ENCODE results near the gene NEGR1.
"Not testable (repeated sequence)": the region's sequence is repeated elsewhere in the genome, so short reads cannot be mapped to it uniquely, and the experiment has no call there.

The NEGR1 gene

DNA sequence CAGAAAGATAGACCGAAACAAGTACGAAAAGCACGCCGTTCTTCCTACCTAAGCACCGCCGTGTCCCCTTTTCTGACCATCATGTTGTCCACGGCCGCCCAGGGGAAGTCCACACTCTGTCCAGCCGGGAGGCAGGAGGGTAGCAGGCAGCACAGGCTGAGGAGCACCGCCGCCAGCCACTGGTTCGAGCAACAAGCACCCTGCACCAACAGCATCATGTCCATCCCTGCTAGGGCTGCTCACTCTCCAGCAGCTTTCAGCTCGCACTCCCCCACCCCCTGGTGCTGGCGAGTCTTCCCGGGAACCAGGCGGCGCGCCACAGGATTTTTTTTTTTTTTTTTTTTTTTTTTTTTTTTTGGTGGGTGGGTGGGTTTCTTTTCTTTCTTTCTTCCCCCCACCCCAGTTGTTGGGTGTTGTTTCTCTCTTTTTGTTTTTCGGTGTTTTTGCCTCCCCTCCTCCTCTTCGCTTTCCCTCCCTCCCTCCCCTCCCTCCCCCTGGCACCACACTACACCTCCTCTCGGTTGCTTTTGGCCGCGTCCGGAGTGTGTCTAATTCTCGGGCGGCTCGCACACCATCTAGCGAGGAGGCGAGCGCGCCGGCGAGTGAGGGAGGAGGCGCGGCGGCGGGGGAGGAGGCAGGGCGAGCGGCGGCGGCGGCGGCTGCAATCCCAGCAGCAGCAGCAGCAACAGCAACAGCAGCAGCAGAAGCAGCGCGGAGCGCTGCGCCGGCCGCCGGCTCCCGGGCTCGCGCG is at the start of gene NEGR1:
Gene NEGR1 (minus strand): TSS at position 269 of the 751 bp plus-strand sequence.
- DNase-seq (ENCODE audit: low spot score) = peak; percentile 81
- no peak for FAIRE-seq

DNA sequence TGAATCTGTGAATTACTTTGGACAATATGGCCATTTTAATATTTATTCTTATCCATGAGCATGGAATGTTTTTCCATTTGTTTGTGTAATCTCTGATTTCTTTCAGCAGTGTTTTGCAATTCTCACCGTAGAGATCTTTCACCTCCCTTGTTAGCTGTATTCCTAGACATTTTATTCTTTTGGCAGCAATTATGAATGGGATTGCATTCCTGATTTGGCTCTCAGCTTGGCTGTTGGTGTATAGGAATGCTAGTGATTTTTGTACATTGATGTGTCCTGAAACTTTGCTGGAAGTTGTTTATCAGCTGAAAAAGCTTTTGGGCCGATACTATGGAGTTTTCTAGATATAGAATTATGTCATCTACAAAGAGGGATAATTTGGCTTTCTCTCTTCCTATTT is 44.2 kb upstream of the NEGR1 start:
- no peak for FAIRE-seq
- DNase-seq (ENCODE audit: low spot score) = no peak

- DNase-seq (ENCODE audit: low spot score) = no peak
- no peak for FAIRE-seq
Measured at GRCh38 chr1:72324451-72324850, 42.1 kb upstream of the NEGR1 start.

DNA sequence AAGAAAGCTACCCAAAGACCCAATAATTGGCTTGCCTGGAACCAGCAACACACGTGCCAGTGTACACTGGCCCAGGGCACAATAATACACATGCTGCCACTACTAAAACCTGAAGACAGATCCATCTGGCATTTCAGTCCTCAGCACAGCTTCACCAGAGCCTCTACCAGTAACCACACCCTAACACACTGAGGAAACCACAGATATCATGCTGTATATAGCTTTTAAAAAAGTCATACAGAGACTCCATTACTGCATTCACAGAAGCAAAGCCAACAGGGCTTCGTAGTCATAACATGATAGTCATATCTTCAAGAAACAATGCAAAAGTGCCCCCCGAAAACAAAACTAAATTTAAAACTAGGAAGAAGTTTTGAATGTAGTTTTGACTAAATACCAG is 40.6 kb upstream of the NEGR1 start:
- FAIRE-seq (no peak), DNase-seq (ENCODE audit: low spot score) (no peak)

GRCh38 chr1:72296501-72296900 is 14.2 kb upstream of the NEGR1 start:
- no peak for FAIRE-seq
- no peak for DNase-seq (ENCODE audit: low spot score)

GRCh38 chr1:72288886-72289285 is 6.5 kb upstream of the NEGR1 start:
- DNase-seq (ENCODE audit: low spot score) (no peak), FAIRE-seq (no peak)

- FAIRE-seq (no peak), DNase-seq (ENCODE audit: low spot score) (no peak)
Measured at GRCh38 chr1:72286401-72286800, 4.1 kb upstream of the NEGR1 start.

DNA sequence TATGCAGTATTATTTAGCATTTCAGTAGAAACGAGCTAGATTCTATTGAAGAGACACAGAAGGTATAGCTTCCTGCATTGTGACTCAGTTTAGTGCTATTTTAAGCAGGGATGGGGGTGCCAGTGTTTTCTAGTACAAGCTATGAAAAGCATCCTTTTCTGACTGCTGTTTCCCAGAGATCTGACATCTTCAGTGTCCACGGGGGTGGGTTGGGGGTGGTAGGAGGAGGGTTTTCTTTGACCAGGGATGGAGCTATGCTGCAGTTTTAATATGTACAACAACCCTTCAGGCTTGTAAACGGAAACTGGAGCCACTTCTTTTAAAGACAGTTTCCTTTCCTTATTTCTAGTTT is 2.7 kb upstream of the NEGR1 start:
- DNase-seq (ENCODE audit: low spot score) = no peak
- no peak for FAIRE-seq

DNA sequence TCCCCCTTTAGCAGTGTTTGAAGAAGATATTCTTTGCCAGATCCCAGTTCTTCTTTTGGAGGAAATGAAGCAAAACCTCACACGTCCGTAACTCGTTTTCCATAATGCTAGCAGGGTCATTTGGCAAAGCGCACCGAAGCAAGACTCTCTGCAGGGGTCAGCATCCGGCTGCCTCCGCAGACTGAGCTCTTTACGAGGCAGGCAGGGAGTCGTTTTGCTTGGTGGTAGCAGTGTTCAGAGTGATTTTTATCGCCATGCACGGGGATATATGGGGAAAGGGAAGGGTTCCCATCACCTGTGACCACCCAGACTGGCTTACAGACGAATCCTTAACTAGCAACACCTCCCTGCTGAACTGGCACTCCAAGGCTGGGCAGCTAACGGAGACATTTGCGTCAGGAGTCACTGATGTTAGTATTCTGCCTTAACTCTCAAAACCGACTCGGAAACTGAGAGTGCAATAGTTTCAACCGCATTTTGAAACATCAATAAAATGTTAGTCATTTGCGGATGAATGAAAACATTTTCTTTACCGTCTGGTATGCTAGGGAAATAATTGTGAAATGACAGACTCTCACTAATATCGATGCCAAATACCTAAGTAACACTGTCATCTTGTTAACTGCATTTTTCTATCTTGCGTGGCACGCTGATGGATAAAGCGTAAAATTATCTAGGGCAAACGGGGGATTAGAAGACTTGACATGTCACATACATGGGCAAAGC is 2.2 kb upstream of the NEGR1 start:
- DNase-seq (ENCODE audit: low spot score) = peak; percentile 91

GRCh38 chr1:72284084-72284347 is 1.7 kb upstream of the NEGR1 start:
- DNase-seq (ENCODE audit: low spot score) (peak; percentile 15), FAIRE-seq (no peak)

More for the DNA sequence above, 2.2 kb upstream of the NEGR1 start:
- FAIRE-seq = peak; percentile 86

DNA sequence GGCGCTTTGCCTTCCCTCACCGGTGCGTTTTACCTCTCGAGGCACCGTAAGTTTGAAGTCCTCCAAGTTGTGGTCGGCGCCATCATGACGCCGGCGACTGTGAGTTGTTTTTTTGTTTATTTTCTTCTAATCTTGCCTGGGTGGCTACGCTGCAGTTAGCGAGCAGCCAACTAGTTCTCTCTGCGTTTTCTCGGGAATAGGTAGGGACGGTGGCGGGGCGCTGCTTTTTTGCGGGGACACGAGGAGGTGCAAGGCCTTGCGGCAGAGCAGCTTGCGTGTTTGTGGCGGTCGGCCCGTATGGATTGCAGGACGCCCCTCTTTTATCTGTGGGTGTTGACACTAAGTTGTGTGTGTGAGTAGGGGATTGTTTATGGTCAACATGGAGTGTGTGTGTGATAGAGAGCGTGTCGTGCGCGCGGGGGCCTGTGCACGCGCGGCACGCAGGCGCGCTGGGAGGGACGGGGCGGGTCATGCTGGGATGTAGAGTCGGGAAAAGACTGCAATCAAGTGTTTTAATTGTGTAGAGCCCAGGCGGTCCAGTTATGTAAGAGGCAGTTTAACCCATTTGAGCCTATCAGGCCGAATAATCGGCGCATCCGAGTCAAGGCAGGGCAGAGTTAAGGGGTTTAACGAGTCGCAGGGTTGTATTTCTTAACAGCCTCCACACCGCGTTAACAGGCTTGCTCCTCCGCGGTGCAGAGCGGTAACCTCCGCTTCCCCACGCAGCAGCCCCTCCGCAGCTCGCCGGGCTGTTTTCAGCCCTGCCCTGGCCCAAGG is 1.2 kb upstream of the NEGR1 start:
- DNase-seq (ENCODE audit: low spot score) = peak; percentile 49

GRCh38 chr1:72283022-72283306 is 625 bp upstream of the NEGR1 start:
- DNase-seq (ENCODE audit: low spot score) (no peak), FAIRE-seq (no peak)

More for the DNA sequence above, 1.2 kb upstream of the NEGR1 start:
- no peak for FAIRE-seq

- DNase-seq (ENCODE audit: low spot score) = no peak
- no peak for FAIRE-seq
Measured at GRCh38 chr1:72281637-72282270, 585 bp downstream of the NEGR1 start.

DNA sequence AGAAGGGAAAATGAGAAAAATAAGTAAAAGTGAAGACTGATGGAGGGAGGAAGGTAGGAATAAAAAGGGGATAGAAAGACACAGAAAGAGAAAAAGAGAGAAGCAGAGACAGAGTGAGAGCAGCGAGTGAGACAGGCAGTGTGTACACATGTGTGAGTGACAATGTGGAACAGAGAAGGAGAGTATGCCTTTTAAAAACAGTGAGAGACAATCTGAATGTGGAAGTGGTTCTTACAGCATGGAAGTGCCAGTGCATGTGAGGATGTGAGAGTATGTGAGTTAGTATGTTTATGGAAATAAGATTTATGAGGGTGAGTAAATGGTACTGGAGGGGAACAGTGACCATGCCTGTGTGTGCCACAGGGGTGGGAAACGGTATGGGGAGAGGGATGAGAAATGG is 1.2 kb downstream of the NEGR1 start:
- no peak for FAIRE-seq
- no peak for DNase-seq (ENCODE audit: low spot score)

- FAIRE-seq (no peak), DNase-seq (ENCODE audit: low spot score) (no peak)
Measured at GRCh38 chr1:72280711-72281110, 1.6 kb downstream of the NEGR1 start.

GRCh38 chr1:72280131-72280530 is 2.2 kb downstream of the NEGR1 start:
- no peak for DNase-seq (ENCODE audit: low spot score)
- FAIRE-seq = no peak

- FAIRE-seq (peak; percentile 89), DNase-seq (ENCODE audit: low spot score) (peak; percentile 48)
Measured at GRCh38 chr1:72278461-72278860, 3.9 kb downstream of the NEGR1 start.

DNA sequence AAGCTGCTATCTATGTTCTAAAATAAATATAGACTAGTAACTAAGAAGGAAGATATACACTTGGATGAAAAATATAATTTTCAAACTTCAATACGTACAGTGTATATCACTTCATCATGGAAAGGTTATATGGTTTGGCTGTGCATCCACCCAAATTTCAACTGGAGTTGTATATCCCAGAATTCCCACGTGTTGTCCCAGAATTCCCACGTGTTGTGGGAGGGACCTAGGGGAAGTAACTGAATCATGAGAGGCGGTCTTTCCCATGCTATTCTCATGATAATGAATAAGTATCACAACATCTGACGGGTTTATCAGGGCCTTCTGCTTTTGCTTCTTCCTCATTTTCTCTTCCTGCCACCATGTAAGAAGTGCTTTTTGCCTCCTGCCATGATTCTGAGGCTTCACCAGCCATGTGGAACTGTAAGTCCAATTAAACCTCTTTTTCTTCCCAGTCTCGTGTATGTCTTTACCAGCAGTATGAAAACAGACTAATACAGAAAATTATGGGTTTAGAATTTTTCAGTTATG is 10.7 kb downstream of the NEGR1 start:
- DNase-seq (ENCODE audit: low spot score) (no peak), FAIRE-seq (no peak)

GRCh38 chr1:72262735-72263134 is 19.6 kb downstream of the NEGR1 start:
- DNase-seq (ENCODE audit: low spot score) (no peak), FAIRE-seq (no peak)

GRCh38 chr1:72253132-72253531 is 29.2 kb downstream of the NEGR1 start:
- DNase-seq (ENCODE audit: low spot score) (no peak), FAIRE-seq (no peak)

- DNase-seq (ENCODE audit: low spot score) (no peak), FAIRE-seq (no peak)
Measured at GRCh38 chr1:72241397-72241796, 40.9 kb downstream of the NEGR1 start.

GRCh38 chr1:72235931-72236330 is 46.4 kb downstream of the NEGR1 start:
- FAIRE-seq; DNase-seq (ENCODE audit: low spot score): not testable (repeated sequence)

Data from RCC 7860 (cell line).